ENCODE results near the gene MYF6. TPM values are rescaled to one million over a fixed set of nuclear protein-coding genes. Genes with fewer than 3 reads are reported as not detected.

Gene MYF6
- total RNA-seq, 1 donor from 2014 or later: not detected

- Histone ChIP-seq H3K4me3 (ENCODE audit: low read depth, low read length) (no peak overlapping the region), H3K36me3 (ENCODE audit: control insufficient read depth, insufficient read depth, low read length) (no peaks in the 10 kb centered on the region), H3K27me3 (ENCODE audit: control insufficient read depth, insufficient read depth, low read length) (peaks cover 34% of the 10 kb centered on the region)
- TF ChIP-seq, protein P1, sequence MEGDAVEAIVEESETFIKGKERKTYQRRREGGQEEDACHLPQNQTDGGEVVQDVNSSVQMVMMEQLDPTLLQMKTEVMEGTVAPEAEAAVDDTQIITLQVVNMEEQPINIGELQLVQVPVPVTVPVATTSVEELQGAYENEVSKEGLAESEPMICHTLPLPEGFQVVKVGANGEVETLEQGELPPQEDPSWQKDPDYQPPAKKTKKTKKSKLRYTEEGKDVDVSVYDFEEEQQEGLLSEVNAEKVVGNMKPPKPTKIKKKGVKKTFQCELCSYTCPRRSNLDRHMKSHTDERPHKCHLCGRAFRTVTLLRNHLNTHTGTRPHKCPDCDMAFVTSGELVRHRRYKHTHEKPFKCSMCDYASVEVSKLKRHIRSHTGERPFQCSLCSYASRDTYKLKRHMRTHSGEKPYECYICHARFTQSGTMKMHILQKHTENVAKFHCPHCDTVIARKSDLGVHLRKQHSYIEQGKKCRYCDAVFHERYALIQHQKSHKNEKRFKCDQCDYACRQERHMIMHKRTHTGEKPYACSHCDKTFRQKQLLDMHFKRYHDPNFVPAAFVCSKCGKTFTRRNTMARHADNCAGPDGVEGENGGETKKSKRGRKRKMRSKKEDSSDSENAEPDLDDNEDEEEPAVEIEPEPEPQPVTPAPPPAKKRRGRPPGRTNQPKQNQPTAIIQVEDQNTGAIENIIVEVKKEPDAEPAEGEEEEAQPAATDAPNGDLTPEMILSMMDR (IDR thresholded peaks at IDR 0.05; ENCODE audit: insufficient read depth, low read length, poor library complexity, severe bottlenecking): no peak
- no peak for DNase-seq (ENCODE audit: low read depth)
Observed at GRCh38 chr12:80712866-80713265, 5.4 kb downstream of the MYF6 start.

GRCh38 chr12:80713419-80713818, 6.0 kb downstream of the MYF6 start:
- Histone ChIP-seq H3K36me3 (ENCODE audit: control insufficient read depth, insufficient read depth, low read length) (no peaks in the 10 kb centered on the region), H3K27me3 (ENCODE audit: control insufficient read depth, insufficient read depth, low read length) (peaks cover 36% of the 10 kb centered on the region), H3K4me3 (ENCODE audit: low read depth, low read length) (no peak overlapping the region)
- TF ChIP-seq, protein P1 (IDR thresholded peaks at IDR 0.05; ENCODE audit: insufficient read depth, low read length, poor library complexity, severe bottlenecking): no peak
- DNase-seq (ENCODE audit: low read depth): no peak

DNA sequence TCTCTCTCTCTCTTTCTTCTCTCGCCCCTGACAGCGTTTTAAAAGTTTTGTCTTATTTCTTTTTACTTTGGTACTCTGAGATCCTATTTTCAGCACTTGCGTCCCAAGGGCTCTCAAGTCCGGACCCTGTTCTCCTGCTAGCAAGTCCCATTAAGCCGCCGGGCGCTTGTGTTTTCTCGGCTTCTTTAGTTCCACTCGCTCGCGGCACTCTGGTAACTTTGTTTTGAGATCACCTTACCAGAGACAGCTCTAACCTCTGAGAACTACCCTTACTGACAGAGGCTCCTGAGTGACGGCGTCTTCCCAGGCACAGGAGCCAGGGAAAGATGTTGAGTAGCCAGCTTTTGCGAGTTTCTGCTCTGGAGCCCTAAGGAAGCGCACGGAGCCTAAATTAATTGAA, 6.6 kb downstream of the MYF6 start:
- Histone ChIP-seq H3K4me3 (ENCODE audit: low read depth, low read length) (peak overlapping the region; percentile 12), H3K27me3 (ENCODE audit: control insufficient read depth, insufficient read depth, low read length) (peaks cover 31% of the 10 kb centered on the region), H3K36me3 (ENCODE audit: control insufficient read depth, insufficient read depth, low read length) (no peaks in the 10 kb centered on the region)
- TF ChIP-seq, protein P1 (IDR thresholded peaks at IDR 0.05; ENCODE audit: insufficient read depth, low read length, poor library complexity, severe bottlenecking): no peak
- no peak for DNase-seq (ENCODE audit: low read depth)

GRCh38 chr12:80714846-80715245, 7.4 kb downstream of the MYF6 start:
- Histone ChIP-seq H3K4me3 (ENCODE audit: low read depth, low read length) (no peak overlapping the region), H3K27me3 (ENCODE audit: control insufficient read depth, insufficient read depth, low read length) (peaks cover 31% of the 10 kb centered on the region), H3K36me3 (ENCODE audit: control insufficient read depth, insufficient read depth, low read length) (no peaks in the 10 kb centered on the region)
- TF ChIP-seq, protein P1 (IDR thresholded peaks at IDR 0.05; ENCODE audit: insufficient read depth, low read length, poor library complexity, severe bottlenecking): no peak
- no peak for DNase-seq (ENCODE audit: low read depth)

DNA sequence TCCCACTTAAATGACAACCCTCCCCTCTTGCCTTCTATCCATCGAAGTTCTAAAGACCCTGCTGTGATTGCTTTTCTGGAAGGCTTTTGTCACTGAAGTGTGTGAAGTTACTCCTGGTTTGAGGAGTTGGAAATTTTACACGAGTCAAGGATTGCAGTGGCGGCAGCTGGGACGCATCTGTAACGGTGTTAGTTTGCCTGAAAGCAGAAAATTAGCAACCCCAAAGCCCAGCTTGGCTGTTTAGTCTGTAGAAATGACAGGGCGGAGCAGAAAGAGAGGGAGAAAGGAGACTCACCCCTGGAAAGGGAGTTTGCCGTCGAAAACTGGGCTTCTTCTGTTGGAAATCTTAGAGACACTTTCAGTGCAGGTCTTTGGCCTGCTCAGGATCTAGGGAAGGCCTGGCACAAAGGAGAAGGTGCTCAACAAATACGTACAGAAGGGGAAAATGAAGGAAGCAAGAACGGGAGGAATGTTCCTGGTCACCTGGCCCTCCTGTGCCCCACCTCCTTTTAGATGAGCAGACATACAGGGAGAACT, 8.3 kb downstream of the MYF6 start:
- Histone ChIP-seq H3K4me3 (ENCODE audit: low read depth, low read length) (no peak overlapping the region), H3K27me3 (ENCODE audit: control insufficient read depth, insufficient read depth, low read length) (peaks cover 31% of the 10 kb centered on the region), H3K36me3 (ENCODE audit: control insufficient read depth, insufficient read depth, low read length) (no peaks in the 10 kb centered on the region)
- TF ChIP-seq, protein P1 (IDR thresholded peaks at IDR 0.05; ENCODE audit: insufficient read depth, low read length, poor library complexity, severe bottlenecking): no peak
- no peak for DNase-seq (ENCODE audit: low read depth)
